Bronchial epithelial cell (primary cell): ENCODE data around the gene FBN3. TPM values are rescaled to one million over a fixed set of nuclear protein-coding genes. Genes with fewer than 3 reads are reported as not detected.

Experiments
- DNase-seq: peaks from one replicate; pipeline ENCODE4 v3.0.0-alpha.2; 2010; ENCODE audit warnings: low read depth
- FAIRE-seq: peaks from 2 replicates; lab custom pipeline; 2011; peaks lifted over from hg19 to GRCh38; lab: Jason Lieb, UNC
- H3K27me3 ChIP-seq: 2 replicates; pipeline ENCODE4 v1.5.1; 2011; ENCODE audit warnings: low read length; ENCODE audit not compliant: control insufficient read depth, insufficient read depth
- H3K36me3 ChIP-seq: 2 replicates; pipeline ENCODE4 v1.5.1; 2011; ENCODE audit warnings: low read length; ENCODE audit not compliant: control insufficient read depth, insufficient read depth
- H3K4me3 ChIP-seq: 2 replicates; pipeline ENCODE4 v1.5.1; 2011; ENCODE audit warnings: mild to moderate bottlenecking, low read depth, low read length, control low read depth
- CTCF ChIP-seq: IDR thresholded peaks from 2 replicates; pipeline ENCODE4 v1.5.1; 2011; ENCODE audit warnings: mild to moderate bottlenecking, moderate library complexity, low read length, control low read depth, inconsistent platforms; ENCODE audit not compliant: insufficient read depth, severe bottlenecking
- total RNA-seq: library from RNA; depleted of rRNA; stranded (reverse); fragments of >200 nt; gene quantifications from 2 replicates; pipeline ENCODE4 v1.2.1, GENCODE V29; 2014

FBN3 gene
- total RNA-seq, 1 donor from 2014 or later: not detected

- no peak for TF ChIP-seq CTCF
- DNase-seq (no peak), FAIRE-seq (no peak)
- Histone ChIP-seq H3K27me3 (no peaks in the 10 kb centered on the region), H3K36me3 (no peaks in the 10 kb centered on the region), H3K4me3 (no peak overlapping the region)
Measured at GRCh38 chr19:8064911-8065874, 84.2 kb downstream of the FBN3 start.

DNA sequence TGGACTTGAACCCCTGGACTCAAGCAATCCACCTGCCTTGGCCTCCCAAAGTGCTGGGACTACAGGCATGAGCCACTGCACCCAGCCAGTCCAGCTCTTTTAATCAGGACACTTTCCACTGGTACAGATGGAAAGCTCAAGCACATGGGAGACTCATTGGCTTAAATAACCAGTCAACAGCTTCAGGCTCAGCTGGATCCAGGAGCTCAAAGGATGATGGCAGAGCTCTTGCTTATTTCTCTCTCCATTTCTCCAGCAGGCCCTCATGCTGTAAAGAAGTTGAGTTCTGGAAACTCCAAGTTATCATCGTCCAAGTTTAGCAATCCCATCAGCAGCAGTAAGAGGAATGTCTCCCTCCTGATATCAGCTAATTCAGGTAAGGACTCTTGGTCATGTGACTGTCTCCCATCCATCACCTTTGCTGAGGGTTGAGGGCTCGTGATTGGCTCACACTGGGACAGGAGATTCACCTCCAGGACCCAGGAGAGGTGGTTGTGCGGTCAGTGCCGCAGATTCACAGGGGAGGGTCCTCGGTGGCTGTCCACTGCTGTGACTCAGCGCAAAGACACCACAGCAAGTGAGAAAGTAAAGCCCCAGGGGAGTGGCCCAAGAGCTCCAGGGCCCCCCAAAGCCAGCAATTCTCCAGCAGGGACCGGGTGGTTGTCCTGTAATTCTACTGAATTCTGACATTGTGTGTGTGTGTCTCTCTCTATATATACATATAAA lies 91.7 kb downstream of the FBN3 start:
- no peaks in the 10 kb centered on the region for H3K36me3 ChIP-seq
- FAIRE-seq (peak; percentile 23), DNase-seq (no peak)
- no peak overlapping the region for H3K4me3 ChIP-seq
- no peak for TF ChIP-seq CTCF
- no peaks in the 10 kb centered on the region for H3K27me3 ChIP-seq

DNA sequence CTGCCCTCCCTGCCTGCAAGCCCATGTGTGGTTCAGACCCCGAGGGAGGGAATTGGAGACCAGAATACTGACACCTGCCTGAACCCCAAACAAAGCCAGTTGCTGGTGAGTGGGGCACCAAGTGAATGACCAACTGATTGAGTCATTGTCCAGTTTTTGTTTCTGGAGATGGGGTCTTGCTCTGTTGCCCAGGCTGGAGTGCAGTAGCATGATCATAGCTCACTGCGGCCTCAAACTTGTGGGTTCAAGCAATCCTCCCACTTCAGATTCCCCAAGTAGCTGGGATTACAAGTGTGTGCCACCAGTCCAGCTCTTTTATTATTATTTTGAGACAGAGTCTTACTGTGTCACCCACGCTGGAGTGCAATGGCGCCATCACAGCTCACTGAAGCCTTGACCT lies 92.9 kb downstream of the FBN3 start:
- DNase-seq (no peak), FAIRE-seq (no peak)
- H3K27me3 ChIP-seq: no peaks in the 10 kb centered on the region
- H3K36me3 ChIP-seq: no peaks in the 10 kb centered on the region
- H3K4me3 ChIP-seq: no peak overlapping the region
- no peak for TF ChIP-seq CTCF

- Histone ChIP-seq H3K36me3 (no peaks in the 10 kb centered on the region), H3K4me3 (no peak overlapping the region), H3K27me3 (no peaks in the 10 kb centered on the region)
- no peak for FAIRE-seq
- no peak for TF ChIP-seq CTCF
- no peak for DNase-seq
Measured at GRCh38 chr19:8054169-8054568, 95.2 kb downstream of the FBN3 start.

- H3K27me3 ChIP-seq: no peaks in the 10 kb centered on the region
- no peak for TF ChIP-seq CTCF
- no peak for DNase-seq
- no peak for FAIRE-seq
- no peaks in the 10 kb centered on the region for H3K36me3 ChIP-seq
- no peak within 1 kb of the TSS for H3K4me3 ChIP-seq
Measured at GRCh38 chr19:8052464-8052859, 96.9 kb downstream of the FBN3 start, which contains the start of gene CCL25. Gene CCL25 (plus strand): TSS chr19:8052760. CDS start chr19:8053050, 290 bp downstream.
